GM23338 (cell line): Measurements from ENCODE around the gene SLX4IP. TPM values are rescaled to one million over a fixed set of nuclear protein-coding genes. Genes with fewer than 3 reads are reported as not detected.

ENCODE experiments used
- ATAC-seq: fragments of 200-7000 bp; cut with Tn5 transposase; 3 replicates; pipeline ENCODE4 v1.9.1; 2020
- DNase-seq: peaks from one replicate; pipeline ENCODE4 v3.0.0-alpha.2; 2015; ENCODE audit warnings: low spot score
- H2AFZ ChIP-seq: fragments of 200-600 bp; sonication (generic); 2 replicates; pipeline ENCODE4 v1.8.0; 2016; ENCODE audit warnings: antibody characterized with exemption, mild to moderate bottlenecking, moderate library complexity
- H3F3A ChIP-seq: fragments of 200-600 bp; sonication (generic); replicated peaks from 2 replicates; pipeline ENCODE4 v1.8.0; 2017; ENCODE audit warnings: antibody characterized with exemption, mixed run types, low read depth
- H3K27ac ChIP-seq: fragments of 200-600 bp; sonication (generic); 2 replicates; pipeline ENCODE4 v1.6.1; 2016; ENCODE audit warnings: low read depth
- H3K27me3 ChIP-seq: fragments of 200-600 bp; sonication (generic); 2 replicates; pipeline ENCODE4 v1.8.0; 2016; ENCODE audit warnings: mild to moderate bottlenecking, mixed run types, moderate library complexity; ENCODE audit not compliant: insufficient read depth
- H3K36me3 ChIP-seq: fragments of 200-600 bp; sonication (generic); 2 replicates; pipeline ENCODE4 v1.8.0; 2016; ENCODE audit warnings: mild to moderate bottlenecking; ENCODE audit not compliant: insufficient read depth
- H3K4me1 ChIP-seq: fragments of 200-600 bp; sonication (generic); 2 replicates; pipeline ENCODE4 v1.8.0; 2016; ENCODE audit warnings: mild to moderate bottlenecking, moderate library complexity; ENCODE audit not compliant: insufficient read depth
- H3K4me2 ChIP-seq: fragments of 200-600 bp; sonication (generic); 2 replicates; pipeline ENCODE4 v1.7.1; 2017; ENCODE audit warnings: mixed run types
- H3K4me3 ChIP-seq: fragments of 200-600 bp; sonication (generic); 2 replicates; pipeline ENCODE4 v1.6.1; 2016; ENCODE audit warnings: mixed run types
- H3K79me2 ChIP-seq: fragments of 200-600 bp; sonication (generic); replicated peaks from 2 replicates; pipeline ENCODE4 v1.8.0; 2017; ENCODE audit warnings: mild to moderate bottlenecking; ENCODE audit not compliant: insufficient read depth
- H3K9me2 ChIP-seq: fragments of 200-600 bp; sonication (generic); 2 replicates; pipeline ENCODE4 v1.8.0; 2017; ENCODE audit not compliant: insufficient read depth
- H4K20me1 ChIP-seq: fragments of 200-600 bp; sonication (generic); replicated peaks from 2 replicates; pipeline ENCODE4 v1.8.0; 2017; ENCODE audit warnings: mild to moderate bottlenecking; ENCODE audit not compliant: insufficient read depth
- H3K27ac Mint-ChIP-seq: 2 replicates; pipeline ENCODE4 v1.8.0; 2020; ENCODE audit warnings: inconsistent platforms, mild to moderate bottlenecking, moderate library complexity, mixed read lengths
- H3K27me3 Mint-ChIP-seq: 3 replicates; pipeline ENCODE4 v1.8.0; 2022; ENCODE audit warnings: low read depth, mild to moderate bottlenecking, moderate library complexity, mixed read lengths, inconsistent platforms; ENCODE audit not compliant: insufficient read depth, poor library complexity
- H3K36me3 Mint-ChIP-seq: 3 replicates; pipeline ENCODE4 v1.8.0; 2021; ENCODE audit warnings: low read depth, mild to moderate bottlenecking, inconsistent platforms, moderate library complexity, mixed read lengths
- H3K4me1 Mint-ChIP-seq: 3 replicates; pipeline ENCODE4 v1.8.0; 2020; ENCODE audit warnings: mild to moderate bottlenecking, inconsistent platforms, mixed read lengths
- H3K4me3 Mint-ChIP-seq: 3 replicates; pipeline ENCODE4 v1.8.0; 2021; ENCODE audit warnings: moderate library complexity, mild to moderate bottlenecking, inconsistent platforms, mixed read lengths
- H3K9me3 Mint-ChIP-seq: 3 replicates; pipeline ENCODE4 v1.8.0; 2020; ENCODE audit warnings: moderate library complexity, mild to moderate bottlenecking, inconsistent platforms, mixed read lengths
- POLR2AphosphoS5 ChIP-seq: IDR thresholded peaks from 2 replicates; pipeline ENCODE4 v1.6.1; 2016; ENCODE audit warnings: antibody characterized with exemption, low read depth
- ZNF462 ChIP-seq: fragments of 250-450 bp; sonication (Bioruptor Pico); IDR thresholded peaks from 2 replicates; pipeline ENCODE4 v1.5.0; 2020; ENCODE audit warnings: mild to moderate bottlenecking, moderate library complexity
- polyA plus RNA-seq: library from polyadenylated mRNA; unstranded; fragments of >200 nt; fragmentation: Nextera tagmentation; extraction: Ambion mirVana; gene quantifications from 2 replicates; pipeline ENCODE4 v1.2.1, GENCODE V29; 2016
- total RNA-seq: library from RNA; depleted of rRNA; stranded (reverse); fragments of >200 nt; shearing (Covaris generic); gene quantifications from 2 replicates; pipeline ENCODE4 v1.2.3, GENCODE V29; 2014
- TF ChIP-seq, protein P1 (sequence below), 2 experiments: fragments of 200-600 bp in 1 of 2; sonication (generic) in 1 of 2; conservative IDR thresholded peaks; 2 replicates each; pipeline versions ENCODE4 v1.5.1 to v1.6.1; 2016 to 2017; ENCODE audit warnings: antibody characterized with exemption in 2 of 2, low read depth in 2 of 2, mild to moderate bottlenecking in 2 of 2, moderate library complexity in 1 of 2

SLX4IP gene
- total and polyA plus RNA-seq, 2 experiments from 2014 or later, result 9.1 to 9.8 TPM

DNA sequence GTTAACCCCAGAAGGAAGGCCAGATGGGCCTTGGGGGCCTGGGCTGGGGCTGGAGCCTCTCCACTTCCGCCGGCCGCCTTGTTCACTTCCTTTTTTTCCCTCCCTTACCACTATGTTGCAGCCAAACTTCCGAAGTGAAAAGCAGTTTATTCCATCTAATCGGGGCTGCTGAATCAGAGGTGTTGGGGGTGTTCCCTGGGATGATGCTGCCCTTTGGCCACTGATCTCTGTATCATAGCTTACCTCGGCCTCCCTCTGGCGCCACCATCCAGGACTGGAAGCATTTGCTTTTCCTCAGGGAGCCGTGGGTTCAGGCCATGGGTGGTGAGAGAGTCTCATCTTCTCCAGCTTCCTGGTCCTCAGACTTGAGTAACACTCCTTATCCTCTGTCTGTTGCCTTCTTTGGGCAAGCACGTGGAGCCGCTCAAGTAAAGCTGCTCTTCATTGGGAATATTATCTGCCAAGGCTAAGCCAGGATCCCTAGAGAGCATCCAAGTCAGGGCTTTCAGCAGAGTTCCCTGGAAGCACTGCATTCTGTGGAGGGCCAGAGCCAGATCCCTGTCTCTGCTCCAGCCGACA, 39.6 kb downstream of the SLX4IP start:
- ATAC-seq, result peak; percentile 41
- H3K36me3 Mint-ChIP-seq, result no peaks in the 10 kb centered on the region
- DNase-seq, result no peak
- peaks cover 42% of the 10 kb centered on the region for H3K4me1 ChIP-seq
- peaks cover 40% of the 10 kb centered on the region for H3K4me1 Mint-ChIP-seq
- no peak overlapping the region for H3K27ac ChIP-seq
- H3K4me3 ChIP-seq, result no peak overlapping the region
- peaks cover 7% of the 10 kb centered on the region for H3K27me3 Mint-ChIP-seq
- 0 out of 2 replicates have a peak, but pooled peaks cover 5% of the 10 kb centered on the region for H3K9me2 ChIP-seq
- H3K79me2 ChIP-seq, result peaks cover 23% of the 10 kb centered on the region
- H3K27ac Mint-ChIP-seq, result 0 out of 2 replicates have a peak overlapping the region, but pooled peaks have one; percentile 21
- H4K20me1 ChIP-seq, result no peaks in the 10 kb centered on the region; the same call in 1 of the 2 replicates
- H3K9me3 Mint-ChIP-seq, result no peaks in the 10 kb centered on the region
- H3K4me2 ChIP-seq, result 0 out of 2 replicates have a peak overlapping the region, but pooled peaks have one; percentile 5
- H3K36me3 ChIP-seq, result no peaks in the 10 kb centered on the region
- H3F3A ChIP-seq, result no peaks in the 10 kb centered on the region
- no peak for TF ChIP-seq ZNF462 (CRISPR knock-in tag)
- TF ChIP-seq, protein P1, sequence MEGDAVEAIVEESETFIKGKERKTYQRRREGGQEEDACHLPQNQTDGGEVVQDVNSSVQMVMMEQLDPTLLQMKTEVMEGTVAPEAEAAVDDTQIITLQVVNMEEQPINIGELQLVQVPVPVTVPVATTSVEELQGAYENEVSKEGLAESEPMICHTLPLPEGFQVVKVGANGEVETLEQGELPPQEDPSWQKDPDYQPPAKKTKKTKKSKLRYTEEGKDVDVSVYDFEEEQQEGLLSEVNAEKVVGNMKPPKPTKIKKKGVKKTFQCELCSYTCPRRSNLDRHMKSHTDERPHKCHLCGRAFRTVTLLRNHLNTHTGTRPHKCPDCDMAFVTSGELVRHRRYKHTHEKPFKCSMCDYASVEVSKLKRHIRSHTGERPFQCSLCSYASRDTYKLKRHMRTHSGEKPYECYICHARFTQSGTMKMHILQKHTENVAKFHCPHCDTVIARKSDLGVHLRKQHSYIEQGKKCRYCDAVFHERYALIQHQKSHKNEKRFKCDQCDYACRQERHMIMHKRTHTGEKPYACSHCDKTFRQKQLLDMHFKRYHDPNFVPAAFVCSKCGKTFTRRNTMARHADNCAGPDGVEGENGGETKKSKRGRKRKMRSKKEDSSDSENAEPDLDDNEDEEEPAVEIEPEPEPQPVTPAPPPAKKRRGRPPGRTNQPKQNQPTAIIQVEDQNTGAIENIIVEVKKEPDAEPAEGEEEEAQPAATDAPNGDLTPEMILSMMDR (conservative IDR thresholded peaks at IDR 0.05; ENCODE audit: low read depth in 2 of 2), result peak in 1 of 2 experiments; percentile 54; a peak in 2 of 4 replicates
- TF ChIP-seq POLR2AphosphoS5, result no peak
- H3K27me3 ChIP-seq, result no peaks in the 10 kb centered on the region
- no peak overlapping the region for H2AFZ ChIP-seq
- H3K4me3 Mint-ChIP-seq, result no peak overlapping the region
